ENCODE results near the gene MMP2.

The MMP2 gene

DNA sequence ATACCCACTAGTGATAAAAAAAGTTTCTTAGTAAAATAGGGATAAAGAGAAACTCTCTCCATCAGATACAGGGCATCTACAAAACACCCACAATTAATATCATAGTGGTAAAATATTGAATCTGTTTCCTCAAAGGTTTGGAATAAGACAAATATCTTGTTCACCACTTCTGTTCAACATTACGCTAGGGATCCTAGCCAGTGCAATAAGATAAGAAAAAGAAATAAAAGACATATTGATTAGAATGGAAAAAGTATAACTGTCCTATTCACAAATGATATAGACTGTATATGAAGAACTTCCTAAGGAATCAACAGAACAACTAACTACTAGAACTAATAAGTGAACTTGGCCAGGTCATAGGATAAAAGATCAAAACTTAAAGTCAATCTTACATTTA lies 42.8 kb downstream of the MMP2 start:
- no peak for DNase-seq

DNA sequence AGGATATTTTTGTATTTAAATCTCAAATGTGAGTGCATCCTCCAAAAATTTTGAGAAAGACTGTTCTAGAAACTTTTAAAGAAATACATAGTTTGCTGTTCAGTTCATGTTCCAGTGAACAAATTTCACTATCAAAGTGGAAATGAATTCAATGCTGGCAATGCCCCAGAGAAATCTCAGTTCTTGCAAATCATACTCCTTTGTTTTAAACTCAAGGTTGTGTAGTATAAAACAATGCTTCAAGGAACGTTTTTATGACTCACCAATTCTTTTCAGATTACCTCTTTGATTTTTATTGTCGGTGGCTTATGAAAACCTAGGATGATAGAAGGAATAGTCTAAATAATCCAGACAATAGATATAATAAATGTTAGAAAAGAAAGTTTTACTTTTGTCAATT lies 47.4 kb downstream of the MMP2 start:
- DNase-seq: no peak

DNA sequence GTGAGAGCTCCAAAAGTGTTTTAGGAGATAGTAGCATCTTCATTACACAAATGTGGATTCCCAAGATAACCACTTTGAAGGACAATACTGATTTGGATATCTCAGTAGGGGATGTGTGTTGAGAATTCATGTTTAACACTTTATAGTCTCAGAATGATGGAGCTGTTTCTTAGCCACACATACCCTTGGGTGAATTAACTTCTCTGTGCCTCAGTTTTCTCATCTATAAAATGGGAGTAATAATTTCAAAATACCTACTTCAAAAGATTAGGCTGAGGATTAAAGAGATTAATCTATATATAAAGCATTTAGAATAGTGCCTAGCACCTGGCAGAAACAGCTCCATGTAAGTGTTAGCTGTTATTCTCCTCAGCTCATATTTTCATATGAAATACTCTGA lies 48.9 kb downstream of the MMP2 start:
- no peak for DNase-seq

- DNase-seq: no peak
These were observed 50.0 kb downstream of the MMP2 start for GRCh38 chr16:55529018-55529417.

DNA sequence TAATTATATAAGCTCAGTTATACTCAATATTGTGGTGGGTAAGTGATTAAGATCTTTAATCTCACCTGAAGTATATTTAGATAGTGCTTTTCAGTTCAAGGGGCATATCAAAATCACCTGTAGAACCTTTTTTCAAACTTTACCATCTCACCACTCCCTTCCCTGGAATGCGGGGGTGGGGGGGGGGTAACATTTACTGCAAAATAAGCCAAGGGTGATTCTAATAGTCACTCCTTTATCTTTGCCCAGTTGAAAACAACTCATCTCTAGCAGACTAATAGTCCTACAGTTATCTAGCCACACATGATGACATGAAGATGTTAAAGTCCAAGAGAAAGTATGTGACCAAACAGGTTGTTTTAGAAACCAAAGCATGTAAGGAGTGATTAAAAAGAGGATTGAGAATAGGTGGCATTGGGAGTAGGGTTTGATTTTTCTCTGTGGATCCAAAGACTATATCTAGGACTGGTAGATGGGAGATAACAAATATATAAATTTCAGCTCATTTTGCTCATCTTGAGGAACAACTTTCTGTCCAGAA lies 51.4 kb downstream of the MMP2 start:
- no peak for DNase-seq

- DNase-seq: no peak
These were observed 53.2 kb downstream of the MMP2 start for GRCh38 chr16:55532227-55532626.

DNA sequence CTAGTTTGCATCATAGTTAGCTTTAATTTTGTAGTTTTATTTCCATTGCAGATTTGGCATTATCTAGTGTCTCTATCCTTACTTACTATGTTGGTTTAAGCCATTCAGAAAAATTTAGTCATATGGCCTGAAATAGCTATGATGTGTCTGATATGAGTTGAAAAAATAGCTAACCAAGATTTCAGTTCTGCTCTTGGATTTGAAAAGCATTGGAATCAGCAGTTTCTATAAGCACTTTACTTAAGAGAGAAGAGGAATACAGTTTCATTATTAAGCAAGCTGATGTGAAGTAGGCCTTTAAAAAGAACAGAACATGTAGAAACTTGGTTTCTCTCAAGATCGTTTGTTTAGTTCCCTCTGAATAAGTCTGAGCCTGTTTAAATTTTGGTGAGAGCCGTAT lies 55.8 kb downstream of the MMP2 start:
- no peak for DNase-seq

DNA sequence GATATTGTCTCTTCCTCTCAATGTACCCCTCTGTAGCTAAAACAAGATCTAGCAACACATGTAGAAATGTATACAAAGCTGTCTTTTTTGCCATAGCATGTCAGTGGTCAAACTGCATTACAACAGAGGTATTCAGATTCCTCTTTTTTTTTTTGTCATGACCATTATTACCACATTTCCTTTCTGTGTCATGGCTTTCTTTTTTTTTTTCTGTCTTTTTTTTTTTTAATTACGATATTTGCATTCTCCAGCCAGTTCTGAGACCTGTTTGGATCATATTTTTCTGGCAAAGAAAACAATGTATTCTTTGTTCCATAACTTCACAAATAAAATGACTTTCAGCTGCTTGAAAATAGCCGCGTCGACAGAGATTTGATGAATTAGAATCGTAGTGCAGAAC lies 60.1 kb downstream of the MMP2 start:
- DNase-seq: no peak

DNA sequence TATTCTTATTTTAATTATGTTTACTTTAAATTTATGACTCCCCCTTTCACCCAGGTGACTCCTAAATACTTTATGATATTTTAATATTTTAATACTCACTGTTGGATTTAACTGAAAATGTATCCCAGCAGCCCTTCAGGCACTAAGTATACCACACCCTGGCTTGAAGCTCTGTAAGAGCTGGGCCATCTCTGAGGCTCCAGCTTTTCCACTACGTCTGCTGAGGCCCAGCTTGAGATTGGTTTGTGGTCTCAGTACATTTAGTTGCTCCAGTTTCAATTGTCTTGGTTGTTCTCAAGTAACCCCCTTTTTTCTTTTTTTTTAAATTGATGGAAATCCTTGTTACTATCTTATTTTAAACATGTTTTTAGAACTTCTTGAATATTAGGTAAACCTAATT lies 60.5 kb downstream of the MMP2 start:
- peak; percentile 60 for DNase-seq

DNA sequence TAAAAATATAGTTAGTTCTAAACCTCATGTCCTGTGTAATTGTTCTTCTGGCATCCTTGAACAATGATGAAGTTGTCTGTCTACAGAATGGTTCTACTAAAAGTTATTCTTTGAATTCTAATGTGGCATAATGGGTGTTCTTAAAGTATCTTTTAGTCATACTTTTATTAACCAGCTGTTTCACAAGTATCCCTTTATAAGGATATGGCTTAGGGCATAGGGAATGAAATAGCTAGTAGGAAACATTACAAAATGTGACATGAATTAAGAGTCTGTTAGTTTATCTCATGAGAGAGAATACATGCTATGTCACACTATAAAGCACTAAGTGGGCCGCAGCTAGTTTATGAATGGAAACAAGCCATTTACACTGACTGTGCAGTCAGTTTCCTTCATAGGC lies 61.2 kb downstream of the MMP2 start:
- no peak for DNase-seq

- DNase-seq: no peak
These were observed 63.6 kb downstream of the MMP2 start for GRCh38 chr16:55542459-55543082.

- no peak for DNase-seq
These were observed 64.5 kb downstream of the MMP2 start for GRCh38 chr16:55543472-55543871.

- no peak for DNase-seq
These were observed 73.6 kb downstream of the MMP2 start for GRCh38 chr16:55552621-55553020.

- DNase-seq: no peak
These were observed 76.4 kb downstream of the MMP2 start for GRCh38 chr16:55555436-55555835.

All from right hindlimb (tissue), 1 donor.